ENCODE results near the gene EPG5. TPM values are rescaled to one million over a fixed set of nuclear protein-coding genes. Genes with fewer than 3 reads are reported as not detected.

EPG5 gene
- total and polyA plus RNA-seq, 9 of the 15 experiments (the other 6 are each of a cell fraction or from before 2014, with no cell fraction given), result 1.3 to 10.7 (median 5.2) TPM

DNA sequence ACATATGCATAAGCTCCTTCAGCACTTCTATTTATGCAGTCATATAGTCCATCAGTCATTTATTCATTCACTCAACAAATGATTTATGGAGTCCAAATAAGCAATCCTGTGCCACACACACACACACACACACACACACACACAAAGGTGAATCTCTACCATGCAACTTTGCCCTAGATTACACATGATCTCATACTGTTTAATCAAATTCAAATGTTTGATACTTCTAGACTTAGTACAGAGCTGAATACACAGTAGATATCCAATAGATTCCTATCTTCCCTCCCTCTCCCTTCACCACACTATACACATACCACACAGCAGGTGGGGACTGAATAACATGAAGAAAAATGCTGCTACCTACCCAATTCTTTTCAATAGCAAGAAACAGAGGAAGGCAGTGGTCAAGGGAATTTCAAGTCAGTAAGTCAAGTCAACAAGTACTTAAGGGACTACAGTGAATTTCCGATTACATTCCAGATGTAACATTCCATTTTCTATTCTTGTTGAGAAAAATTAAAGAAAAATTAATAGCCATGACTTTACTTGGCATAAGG lies 65.4 kb downstream of the EPG5 start:
- intact Hi-C loops (cut with micrococcal nuclease) (no loop called here), in situ Hi-C loops (cut with MboI) (no loop called here)
- Histone ChIP-seq H3K36me3 (ENCODE audit: control insufficient read depth, insufficient read depth, low read length) (peaks cover 44% of the 10 kb centered on the region; the same call in 2 of the 3 replicates), H3K27ac (ENCODE audit: extremely low read depth, low read depth, low read length) (no peak overlapping the region), H3K4me1 (replicated peaks in 1 of 2; ENCODE audit: control insufficient read depth in 2 of 2, insufficient read depth in 2 of 2, low read length in 2 of 2) (no peaks in the 10 kb centered on the region), H3K9ac (ENCODE audit: insufficient read depth in 1 of 2, low read depth in 2 of 2, low read length in 2 of 2) (no peak overlapping the region), H3K4me3 (no peak overlapping the region), H3K9me3 (replicated peaks; ENCODE audit: control insufficient read depth, insufficient read depth, low read depth, low read length) (no peaks in the 10 kb centered on the region), H4K20me1 (replicated peaks; ENCODE audit: control insufficient read depth, insufficient read depth, low read length) (no peaks in the 10 kb centered on the region), H3K9me1 (ENCODE audit: control insufficient read depth, insufficient read depth, low read length) (no peaks in the 10 kb centered on the region), H3K4me2 (ENCODE audit: insufficient read depth, low read length) (no peak overlapping the region), H3K79me2 (ENCODE audit: control insufficient read depth, insufficient read depth, low read length) (no peaks in the 10 kb centered on the region), H3K27me3 (ENCODE audit: control insufficient read depth in 2 of 2, insufficient read depth in 2 of 2, low read length in 2 of 2) (no peaks in the 10 kb centered on the region), H2AFZ (ENCODE audit: low read depth, low read length) (no peak overlapping the region)
- no peak for DNase-seq (ENCODE audit: extremely low read depth in 1 of 4, low spot score in 3 of 4)
- TF ChIP-seq C11orf30 (IDR thresholded peaks at IDR 0.05; ENCODE audit: low read depth) (no peak), RAD51 (IDR thresholded peaks at IDR 0.05; ENCODE audit: borderline replicate concordance, low read depth) (no peak), SNRNP70 (optimal IDR thresholded peaks at IDR 0.05; ENCODE audit: low read depth, low read length) (no peak), SAFB (IDR thresholded peaks at IDR 0.05; ENCODE audit: borderline replicate concordance, low read depth, low read length) (no peak), ZNF507 (tag; conservative IDR thresholded peaks at IDR 0.05) (no peak)
- TF ChIP-seq, protein P1, sequence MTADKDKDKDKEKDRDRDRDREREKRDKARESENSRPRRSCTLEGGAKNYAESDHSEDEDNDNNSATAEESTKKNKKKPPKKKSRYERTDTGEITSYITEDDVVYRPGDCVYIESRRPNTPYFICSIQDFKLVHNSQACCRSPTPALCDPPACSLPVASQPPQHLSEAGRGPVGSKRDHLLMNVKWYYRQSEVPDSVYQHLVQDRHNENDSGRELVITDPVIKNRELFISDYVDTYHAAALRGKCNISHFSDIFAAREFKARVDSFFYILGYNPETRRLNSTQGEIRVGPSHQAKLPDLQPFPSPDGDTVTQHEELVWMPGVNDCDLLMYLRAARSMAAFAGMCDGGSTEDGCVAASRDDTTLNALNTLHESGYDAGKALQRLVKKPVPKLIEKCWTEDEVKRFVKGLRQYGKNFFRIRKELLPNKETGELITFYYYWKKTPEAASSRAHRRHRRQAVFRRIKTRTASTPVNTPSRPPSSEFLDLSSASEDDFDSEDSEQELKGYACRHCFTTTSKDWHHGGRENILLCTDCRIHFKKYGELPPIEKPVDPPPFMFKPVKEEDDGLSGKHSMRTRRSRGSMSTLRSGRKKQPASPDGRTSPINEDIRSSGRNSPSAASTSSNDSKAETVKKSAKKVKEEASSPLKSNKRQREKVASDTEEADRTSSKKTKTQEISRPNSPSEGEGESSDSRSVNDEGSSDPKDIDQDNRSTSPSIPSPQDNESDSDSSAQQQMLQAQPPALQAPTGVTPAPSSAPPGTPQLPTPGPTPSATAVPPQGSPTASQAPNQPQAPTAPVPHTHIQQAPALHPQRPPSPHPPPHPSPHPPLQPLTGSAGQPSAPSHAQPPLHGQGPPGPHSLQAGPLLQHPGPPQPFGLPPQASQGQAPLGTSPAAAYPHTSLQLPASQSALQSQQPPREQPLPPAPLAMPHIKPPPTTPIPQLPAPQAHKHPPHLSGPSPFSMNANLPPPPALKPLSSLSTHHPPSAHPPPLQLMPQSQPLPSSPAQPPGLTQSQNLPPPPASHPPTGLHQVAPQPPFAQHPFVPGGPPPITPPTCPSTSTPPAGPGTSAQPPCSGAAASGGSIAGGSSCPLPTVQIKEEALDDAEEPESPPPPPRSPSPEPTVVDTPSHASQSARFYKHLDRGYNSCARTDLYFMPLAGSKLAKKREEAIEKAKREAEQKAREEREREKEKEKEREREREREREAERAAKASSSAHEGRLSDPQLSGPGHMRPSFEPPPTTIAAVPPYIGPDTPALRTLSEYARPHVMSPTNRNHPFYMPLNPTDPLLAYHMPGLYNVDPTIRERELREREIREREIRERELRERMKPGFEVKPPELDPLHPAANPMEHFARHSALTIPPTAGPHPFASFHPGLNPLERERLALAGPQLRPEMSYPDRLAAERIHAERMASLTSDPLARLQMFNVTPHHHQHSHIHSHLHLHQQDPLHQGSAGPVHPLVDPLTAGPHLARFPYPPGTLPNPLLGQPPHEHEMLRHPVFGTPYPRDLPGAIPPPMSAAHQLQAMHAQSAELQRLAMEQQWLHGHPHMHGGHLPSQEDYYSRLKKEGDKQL (CRISPR knock-in tag; IDR thresholded peaks at IDR 0.05; ENCODE audit: borderline replicate concordance), result no peak
- TF ChIP-seq, protein P2, sequence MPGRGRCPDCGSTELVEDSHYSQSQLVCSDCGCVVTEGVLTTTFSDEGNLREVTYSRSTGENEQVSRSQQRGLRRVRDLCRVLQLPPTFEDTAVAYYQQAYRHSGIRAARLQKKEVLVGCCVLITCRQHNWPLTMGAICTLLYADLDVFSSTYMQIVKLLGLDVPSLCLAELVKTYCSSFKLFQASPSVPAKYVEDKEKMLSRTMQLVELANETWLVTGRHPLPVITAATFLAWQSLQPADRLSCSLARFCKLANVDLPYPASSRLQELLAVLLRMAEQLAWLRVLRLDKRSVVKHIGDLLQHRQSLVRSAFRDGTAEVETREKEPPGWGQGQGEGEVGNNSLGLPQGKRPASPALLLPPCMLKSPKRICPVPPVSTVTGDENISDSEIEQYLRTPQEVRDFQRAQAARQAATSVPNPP (IDR thresholded peaks at IDR 0.05; ENCODE audit: borderline replicate concordance, insufficient read depth, insufficient read length), result no peak
- TF ChIP-seq, protein P3, sequence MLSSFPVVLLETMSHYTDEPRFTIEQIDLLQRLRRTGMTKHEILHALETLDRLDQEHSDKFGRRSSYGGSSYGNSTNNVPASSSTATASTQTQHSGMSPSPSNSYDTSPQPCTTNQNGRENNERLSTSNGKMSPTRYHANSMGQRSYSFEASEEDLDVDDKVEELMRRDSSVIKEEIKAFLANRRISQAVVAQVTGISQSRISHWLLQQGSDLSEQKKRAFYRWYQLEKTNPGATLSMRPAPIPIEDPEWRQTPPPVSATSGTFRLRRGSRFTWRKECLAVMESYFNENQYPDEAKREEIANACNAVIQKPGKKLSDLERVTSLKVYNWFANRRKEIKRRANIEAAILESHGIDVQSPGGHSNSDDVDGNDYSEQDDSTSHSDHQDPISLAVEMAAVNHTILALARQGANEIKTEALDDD (IDR thresholded peaks at IDR 0.05), result no peak
- WGBS (ENCODE audit: insufficient coverage, low coverage, missing lambda C conversion rate), result 100% methylated on average over 1 of the region's 1 CpG
- no TSS peak for BruUV-seq (replicated peaks)
- no peak for ATAC-seq
- no peak for FAIRE-seq
- POLR2A ChIA-PET, result no interaction called here
- CTCF ChIA-PET (ENCODE audit: low intra/inter-chr PET ratio), result no interaction called here
